GM04503 (cell line): ENCODE measurements around the gene WDFY4.

Experiments used
- DNase-seq: peaks from one replicate; pipeline ENCODE4 v3.0.0-alpha.2; 2012; ENCODE audit warnings: low read depth

WDFY4 gene

DNA sequence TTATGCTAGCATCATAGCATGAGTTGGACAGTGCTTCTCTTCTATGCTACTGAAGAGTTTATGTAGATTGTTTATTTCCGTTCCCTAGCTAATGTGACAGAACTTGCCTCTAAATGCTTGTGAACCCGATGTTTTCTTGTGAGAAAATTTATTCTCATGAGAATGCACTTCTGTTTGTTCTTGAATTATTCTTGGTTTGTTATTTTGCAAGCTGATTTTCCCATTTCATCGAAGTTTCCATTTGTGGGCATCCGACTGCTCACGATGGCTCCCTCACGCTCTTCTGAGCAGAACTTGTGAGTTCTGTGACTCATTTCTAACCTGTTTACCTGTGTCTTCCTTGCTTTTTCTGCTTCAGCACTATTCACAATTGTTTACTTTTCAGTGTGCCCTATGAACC is 59.9 kb downstream of the WDFY4 start:
- no peak for DNase-seq

DNA sequence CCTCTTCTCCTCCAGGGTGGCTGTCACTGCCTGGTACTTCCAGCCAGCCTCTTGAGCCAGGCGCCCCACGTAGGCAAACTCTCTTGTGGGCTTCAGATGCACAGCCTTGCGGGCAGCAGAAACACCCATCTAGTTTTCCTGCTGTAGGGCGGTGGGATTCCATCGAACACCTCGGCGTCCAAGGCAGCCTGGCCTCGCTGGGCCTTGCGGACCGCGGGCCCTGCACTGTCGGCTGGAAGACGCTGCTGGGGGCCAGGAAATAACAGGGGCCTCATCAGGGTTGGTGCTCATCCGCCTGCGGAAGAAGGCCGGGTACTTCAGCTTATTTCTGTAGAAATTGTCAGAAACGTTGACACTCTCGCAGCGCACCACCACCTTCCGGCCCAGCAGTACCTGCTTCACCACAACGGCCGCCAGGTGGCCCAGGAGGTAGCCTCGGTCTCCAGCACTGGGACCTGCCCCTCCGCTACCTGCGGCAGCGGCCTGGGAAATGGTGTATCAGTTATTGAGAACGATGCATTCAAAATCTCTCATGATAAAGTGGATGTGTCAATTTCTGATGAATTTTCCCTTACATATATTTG is 61.1 kb downstream of the WDFY4 start:
- DNase-seq, result no peak

DNA sequence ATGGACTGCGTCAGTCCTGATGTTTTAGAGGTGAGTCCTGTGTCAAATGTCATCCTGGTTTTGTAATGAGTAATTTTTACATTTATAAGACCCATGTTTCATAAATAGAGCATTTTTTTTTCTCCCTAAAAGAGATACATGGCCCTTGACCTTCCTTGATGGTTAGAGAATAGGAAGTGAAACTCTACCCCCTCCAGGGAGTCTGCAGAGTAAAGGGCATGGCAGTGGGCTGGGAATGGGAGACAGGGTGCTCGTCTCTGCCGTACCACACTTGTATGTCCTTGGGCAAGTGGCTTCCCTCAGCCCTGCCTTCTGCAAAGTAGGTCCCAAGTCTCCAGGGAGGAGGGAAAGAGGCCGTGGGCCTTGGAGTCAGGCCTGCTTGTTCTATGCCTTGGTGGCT is 63.9 kb downstream of the WDFY4 start:
- no peak for DNase-seq

DNA sequence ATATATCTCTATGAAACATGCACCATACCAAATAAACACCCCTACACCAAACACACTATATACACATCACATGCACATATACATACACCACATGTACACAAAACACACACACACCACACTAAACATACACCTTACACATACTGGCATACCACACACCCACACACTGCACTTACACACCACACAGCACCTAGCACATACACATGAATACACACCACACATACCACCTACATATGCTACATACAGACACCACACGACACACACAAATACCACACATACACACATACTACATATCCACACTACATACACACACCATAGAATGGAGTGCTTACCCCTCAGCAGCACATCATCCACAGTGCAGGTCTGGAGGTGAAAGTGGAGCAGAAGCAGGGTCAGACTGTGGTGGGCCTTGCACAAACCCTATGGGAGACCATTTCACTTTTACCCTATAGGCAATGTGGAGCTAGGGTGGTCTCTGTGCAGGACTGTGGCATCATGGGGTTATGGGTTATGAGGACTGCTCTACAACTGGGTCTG is 64.6 kb downstream of the WDFY4 start:
- no peak for DNase-seq

DNA sequence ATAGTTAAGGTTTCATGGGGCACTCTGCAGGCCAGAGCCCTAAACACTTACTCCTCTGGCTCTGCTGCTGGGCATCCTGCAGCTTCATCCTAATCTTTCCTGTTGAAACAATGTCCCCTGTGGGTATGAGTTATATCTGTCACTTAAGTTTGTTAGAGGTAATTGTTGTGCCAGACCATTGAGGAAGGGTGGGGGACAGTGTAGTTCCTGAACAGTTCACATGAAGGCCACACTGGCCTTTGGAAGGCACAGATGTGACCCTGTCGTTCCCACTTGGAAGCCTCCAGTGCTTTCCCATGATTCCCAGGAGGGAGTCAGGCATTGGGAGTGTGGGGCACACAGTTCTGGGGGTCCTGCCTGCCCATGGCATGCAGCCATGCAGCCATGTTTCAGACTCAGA is 65.3 kb downstream of the WDFY4 start:
- DNase-seq, result no peak

DNA sequence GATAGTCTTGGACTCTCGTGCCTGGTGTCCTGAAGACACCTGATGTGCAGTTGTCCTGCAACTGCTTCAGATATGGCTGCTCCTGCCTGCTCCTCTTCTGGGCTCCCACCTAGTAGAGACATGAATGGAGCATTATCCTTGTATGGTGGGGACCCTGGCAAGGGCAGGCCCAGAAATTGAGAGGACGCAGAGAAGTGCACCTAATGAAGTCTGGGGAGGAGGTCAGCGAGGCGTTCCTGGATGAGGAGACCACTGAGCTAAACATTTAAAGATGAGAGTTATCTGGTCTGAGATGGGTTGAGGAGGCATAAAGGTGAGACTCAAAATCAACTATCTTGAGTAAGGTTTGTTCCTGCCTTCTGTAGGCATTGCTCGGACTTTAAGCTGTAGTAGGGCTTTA is 66.3 kb downstream of the WDFY4 start:
- DNase-seq, result no peak

DNA sequence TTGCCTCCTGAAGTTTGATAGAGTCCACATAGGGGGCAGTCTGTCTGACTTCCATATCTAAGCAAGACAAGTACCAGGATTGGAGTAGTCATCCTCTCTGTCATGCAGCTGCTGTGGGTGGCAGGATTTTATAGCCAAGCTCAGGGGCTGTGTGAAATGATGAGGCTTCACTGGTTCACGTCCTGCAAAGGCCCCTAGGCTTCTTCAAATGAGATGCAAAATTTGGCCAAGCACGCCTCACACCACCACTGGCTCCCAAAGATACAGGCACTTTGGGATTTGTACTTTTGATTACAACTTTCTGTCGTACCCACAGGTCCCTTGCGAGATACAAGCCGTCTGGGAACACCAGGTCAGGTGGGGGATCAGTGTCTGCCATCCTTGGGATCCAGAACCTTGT is 67.1 kb downstream of the WDFY4 start:
- DNase-seq, result no peak

DNA sequence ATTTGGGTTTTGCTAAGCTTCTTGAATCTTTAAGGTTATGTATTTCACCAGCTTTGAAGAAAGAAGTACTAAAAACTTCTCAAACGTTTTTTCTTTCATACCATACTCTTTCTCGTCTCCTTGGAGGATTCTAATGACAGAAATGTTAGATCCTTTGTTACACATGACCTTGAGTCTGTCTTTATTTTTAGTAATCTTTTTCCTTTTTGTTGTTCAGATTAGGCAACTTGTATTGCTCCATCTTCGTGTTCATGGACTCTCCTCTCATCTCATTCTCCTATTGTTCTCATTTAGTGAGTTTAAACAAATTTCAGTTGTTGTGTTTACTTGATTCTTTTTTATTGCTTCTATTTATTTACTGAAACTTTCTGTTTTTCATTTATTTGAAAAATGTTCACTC is 73.7 kb downstream of the WDFY4 start:
- no peak for DNase-seq

DNA sequence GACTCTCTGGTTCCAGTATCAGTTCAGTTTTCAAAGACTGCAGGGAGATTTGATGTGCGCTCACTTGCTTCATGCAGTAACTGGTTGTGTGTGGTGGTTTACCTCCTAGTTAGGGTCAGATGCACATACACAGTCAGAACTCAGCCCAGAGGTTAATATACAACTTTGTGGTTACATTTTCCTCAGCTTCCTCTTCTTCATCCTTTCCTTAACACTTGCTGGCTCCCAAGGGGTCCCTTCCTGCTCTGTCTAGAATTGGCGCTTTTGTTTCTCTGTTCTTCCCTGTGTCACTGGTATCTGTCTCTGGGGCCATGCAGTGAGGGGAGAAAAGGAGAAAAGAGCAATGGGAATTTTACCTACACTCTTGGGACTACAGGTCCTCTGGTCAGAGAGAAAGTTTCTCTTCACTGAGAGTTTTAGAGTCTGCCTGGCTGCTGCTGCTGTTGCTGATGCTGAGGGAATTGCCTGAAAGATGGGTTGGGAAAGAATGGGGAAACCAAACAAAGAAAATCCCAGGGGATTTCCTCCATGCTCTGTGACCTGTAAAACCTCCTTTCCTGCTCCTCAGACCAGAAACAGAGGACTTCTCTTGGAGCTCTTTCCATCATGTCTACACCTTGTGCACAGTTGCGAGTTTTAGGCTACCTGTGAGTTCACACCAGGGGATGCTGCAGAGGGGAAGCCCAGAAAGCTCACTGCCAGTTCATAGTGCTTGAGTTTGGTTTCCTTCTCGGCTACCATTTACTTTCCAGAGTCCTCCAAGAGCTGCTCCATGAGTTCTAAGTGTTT is 74.6 kb downstream of the WDFY4 start:
- DNase-seq, result no peak

DNA sequence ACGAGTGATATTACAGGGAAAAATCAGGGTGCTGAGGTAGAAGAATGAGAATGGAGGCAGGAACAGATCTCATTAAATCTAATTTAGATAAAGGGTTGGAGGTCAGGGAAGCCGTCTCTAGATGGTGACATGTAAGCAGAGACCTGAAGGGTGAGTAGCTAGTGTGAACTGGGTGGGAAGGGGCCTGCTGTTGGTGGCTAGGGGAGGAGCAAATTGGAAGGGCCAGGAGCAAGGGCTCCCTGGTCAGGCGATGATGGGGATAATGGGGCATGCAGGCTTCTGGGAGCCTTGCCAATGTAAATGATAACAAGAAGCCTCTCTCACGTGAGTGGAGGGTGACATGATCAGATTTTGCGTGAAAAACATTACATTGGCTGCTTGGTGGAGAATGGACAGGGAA is 76.3 kb downstream of the WDFY4 start:
- no peak for DNase-seq

DNA sequence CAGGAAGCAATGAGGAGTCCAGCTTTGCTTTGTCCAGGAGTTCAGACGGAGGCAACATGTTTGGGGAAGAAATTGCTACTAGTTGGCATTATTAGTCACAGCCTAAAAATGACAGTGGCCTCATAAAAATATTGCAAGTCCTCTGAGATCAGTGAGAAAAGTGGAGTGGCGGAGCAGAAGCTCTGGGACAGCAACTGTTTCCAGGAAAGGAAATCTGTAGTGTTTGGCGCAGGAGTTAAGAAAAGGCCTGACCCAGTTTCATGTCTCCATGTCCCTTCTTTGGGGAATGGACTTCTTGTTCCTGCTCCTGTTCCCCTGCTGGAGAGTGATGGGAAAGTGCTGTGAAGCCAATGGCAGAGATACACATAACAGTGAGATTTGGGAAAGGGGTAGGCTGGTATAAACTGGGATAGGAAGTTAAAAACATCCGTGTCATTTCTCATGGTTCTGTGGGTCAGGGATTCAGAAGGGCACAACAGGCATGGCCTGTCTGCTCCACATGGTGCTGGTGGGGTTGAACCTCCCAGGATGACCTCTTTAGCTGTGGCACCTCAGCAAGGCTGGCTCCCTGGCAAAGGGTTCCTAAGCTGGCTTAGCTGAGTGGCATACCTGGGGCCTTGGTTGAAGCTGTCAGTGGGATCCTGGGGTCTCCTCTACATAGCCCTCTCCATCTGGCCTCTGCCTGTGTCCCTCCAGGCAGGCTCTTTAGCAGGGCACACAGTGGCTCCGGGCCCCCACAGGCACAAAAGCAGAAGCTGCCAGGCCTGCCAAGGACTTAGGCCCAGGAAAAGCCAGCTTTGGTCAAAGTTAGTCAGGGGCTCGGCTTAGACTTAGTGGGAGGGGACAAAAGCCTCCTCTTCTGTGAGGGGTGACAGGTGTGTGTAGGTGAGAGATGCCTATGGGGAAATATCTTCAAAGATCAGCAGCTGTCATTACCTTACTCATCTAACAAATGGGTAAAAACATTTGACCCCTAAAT is 77.7 kb downstream of the WDFY4 start:
- DNase-seq, result no peak

DNA sequence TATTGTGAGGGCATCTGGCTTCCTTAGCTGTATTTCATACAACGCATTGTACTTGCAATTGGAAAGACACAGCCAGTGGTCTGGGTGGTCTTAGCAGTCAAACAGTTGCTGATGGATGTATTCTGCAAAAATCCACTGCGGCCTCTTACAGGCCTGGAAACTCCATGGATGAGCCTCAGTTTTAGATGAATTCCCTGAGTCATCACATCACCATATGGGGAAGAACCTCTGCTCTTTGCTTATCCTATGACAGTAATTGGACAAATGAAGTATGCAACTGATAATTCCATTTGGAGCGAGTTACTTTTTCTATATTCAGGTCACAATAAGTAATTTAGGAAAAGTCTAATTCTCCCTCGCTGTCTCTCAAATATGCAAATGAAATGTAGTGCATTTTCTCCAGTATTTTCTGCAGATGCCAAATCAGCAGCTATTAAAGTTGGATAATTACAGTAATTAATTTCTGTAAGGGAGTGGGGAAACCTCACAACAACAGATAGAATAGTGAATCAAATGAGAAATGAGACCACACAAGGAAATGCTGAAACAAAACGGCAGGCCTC is 78.8 kb downstream of the WDFY4 start:
- DNase-seq, result no peak

DNA sequence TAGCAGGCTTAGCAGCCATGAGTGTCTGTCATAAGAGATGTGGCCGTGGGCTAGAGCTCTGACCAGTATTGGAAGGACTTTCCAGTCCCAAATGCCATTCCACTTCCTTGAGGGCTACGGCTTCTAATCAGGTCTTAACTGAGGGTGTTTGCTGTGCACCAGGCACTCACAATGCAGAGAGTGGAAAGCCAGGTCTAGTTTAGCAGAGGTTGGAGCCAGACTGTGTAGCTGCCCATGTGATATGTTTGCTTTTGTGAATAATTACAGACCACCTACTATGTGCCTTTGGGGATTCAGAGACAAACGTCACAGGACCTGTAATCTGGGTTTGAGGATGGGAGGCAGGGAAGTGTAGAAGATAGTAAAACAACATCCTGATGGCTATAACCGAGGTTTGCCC is 79.8 kb downstream of the WDFY4 start:
- no peak for DNase-seq

DNA sequence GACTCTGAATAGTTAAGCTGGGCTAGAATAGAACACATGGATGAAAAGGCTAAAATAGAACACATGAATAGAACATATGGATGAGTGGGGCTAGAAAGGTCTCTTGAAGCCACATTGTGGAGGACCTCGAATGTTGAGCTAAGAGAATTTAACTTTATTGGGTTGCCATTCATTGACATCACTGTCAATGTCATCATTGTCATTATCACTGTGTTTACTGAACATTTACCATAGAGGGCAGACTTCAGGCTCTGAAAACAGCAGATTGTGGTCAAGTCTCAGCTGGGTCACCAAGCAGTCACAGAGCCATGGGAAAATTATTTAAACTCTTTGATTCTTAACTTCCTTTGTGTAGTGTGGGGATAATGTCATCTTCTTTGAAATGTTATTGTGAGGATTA is 80.4 kb downstream of the WDFY4 start:
- DNase-seq, result no peak

DNA sequence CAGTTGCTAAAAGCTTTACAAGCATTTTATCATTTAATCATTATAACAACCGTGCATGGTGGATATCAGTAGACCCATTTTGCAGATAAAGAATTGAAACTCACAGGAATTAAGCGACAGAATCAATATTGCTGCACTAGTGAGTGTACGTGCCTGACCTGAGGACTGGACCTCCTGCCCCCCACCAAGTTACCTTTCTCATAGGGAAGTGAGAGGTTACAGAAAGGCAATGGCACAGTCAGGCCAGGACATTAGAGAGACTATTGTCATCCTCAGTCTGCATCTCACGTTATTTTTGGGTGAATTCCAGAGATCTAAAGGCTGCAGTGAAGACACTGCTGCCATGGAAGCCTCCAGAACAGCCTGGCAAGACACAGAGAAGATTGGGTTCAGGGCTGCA is 80.9 kb downstream of the WDFY4 start:
- DNase-seq, result no peak

DNA sequence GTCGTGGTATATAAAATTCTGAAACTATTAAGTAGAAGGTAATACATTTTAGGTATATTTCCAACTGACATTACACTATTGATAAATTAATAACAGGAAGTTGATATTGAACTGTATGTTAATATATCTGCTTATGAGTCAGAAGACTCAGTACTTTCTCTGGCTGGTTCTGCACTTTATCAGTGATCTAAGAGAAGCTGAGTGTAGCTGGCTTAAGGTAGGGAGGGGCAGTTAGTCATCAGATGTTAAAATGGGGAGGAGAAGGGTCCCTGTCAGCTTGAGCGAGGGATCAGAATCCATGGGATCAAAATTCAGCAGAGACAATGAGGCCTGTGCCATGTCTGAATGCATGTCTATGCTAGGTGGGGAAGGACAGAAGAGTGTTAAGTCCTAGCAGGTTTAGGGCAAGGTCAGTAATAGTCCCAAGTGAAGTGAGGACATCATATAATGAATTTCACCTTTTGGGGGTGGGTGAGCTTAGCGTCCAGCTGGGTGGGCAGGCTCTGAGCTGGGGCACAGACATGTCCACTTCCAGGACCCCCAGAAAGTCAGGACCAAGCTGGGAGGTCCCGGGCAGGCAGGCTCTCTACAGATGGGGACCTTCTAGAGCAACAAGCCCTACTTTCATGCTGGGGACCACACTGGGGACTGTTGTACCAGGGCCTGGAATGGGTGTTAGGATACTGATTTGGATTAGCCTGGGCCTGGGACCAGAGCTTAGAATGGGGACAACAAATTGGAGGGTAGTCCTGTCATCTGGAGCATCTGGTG is 82.9 kb downstream of the WDFY4 start:
- no peak for DNase-seq

DNA sequence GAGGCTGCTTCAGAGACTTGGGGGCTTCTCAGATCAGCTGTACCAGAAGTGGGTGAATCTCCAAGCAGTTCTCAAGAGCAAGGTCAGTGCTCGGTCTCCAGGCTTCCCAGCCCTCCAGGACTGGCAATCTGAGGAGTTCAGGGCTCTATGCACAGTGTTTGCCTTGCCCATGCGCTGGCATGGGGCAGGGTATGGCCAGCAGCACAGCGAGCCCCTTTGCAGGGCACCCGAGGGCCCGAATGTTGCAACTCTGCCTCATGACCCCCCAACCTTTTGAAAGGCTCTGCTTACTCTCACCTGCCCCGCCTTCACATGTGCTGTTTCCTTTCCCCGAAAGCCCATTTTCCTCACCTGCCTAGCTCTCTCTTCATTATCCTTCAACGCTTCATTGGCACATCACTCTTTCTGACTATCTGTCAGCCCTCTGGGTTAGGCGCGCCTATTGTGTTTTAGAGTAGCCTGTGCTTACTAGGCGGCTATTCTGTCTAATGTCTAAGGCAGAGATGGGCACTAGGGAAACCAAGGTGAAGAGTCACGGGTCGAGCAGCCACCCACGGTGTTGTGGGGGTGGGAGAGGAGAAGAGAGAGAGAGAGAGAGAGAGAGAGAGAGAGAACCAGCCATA is 83.6 kb downstream of the WDFY4 start:
- no peak for DNase-seq

DNA sequence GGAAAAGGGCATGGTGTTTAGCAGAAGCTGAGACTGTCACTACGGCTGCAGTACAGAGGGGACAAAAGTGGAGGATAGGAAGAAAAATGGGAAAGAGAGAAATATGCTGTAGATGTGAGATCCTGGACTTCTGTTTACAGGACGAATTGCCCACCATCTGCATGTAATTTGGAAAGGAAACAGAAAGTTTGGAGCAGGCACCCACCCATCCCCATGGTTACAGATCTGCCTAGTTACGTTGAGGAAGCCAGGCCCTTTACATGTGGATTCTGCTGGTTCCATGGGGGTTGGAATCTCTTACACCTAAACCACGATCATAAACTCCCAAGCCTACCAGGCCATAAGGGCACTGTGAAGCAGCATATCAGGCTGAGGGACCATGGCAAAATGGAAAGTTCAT is 84.3 kb downstream of the WDFY4 start:
- no peak for DNase-seq

DNA sequence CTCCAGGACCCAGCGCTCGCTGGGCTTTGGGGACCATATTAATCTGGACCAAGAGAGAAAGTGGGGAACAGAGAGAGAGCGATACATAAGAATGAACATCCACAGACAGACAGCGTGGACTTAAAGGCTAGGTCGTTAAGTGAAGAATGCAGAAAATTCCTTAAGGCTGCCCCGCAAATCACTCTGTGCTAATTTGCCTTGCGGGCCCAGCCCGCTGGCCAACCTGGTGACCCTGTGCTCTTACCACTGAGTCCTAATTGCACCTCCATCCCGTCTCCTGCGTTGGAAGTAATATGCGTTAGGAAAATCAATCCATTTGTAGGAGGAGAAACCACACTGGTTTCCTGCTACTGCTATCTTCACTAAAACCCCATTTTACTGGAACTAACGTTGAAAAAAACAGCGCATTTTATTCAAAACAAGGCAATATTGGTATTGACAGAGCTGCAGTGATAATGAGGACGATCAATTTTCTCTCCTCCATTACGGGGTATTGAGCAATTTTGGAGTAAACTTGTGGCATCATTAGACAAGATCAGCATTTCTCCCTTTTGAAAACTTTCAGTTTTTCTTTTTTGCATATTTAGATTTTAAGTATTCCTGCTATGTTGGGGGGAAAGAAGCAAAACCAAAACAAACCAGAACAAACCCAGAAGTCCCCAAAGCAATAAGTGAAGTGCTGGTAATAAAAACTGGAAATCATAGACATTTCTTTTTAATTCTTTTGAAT is 85.2 kb downstream of the WDFY4 start:
- no peak for DNase-seq

DNA sequence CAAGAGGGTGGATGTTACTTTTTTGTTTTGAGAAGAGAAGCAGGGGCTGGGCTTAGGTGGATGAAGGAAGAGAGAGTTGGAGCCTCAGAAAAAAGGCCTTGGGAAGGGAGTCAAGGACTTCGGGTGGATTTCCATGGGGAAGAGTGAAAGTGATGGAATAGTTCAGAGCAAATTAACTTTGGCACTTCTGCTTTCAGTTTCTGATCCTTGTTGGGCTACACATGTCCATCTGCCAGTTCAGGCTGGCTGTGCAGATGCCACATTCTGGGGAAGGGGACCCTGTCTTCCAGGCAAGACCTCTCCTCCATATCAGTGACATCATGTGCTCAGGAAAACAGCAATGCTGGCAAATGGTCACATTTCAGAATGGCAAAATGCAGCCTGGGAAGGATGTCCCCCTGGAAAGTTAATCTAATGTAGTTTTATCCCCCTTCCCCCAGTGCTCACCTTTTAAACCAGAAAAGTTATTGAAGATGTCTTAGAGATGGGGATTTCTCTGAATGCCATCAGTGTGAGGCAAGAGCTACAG is 86.0 kb downstream of the WDFY4 start:
- DNase-seq, result no peak
